HG03066 (cell line): Measurements from ENCODE around the gene FERMT3.
"Not testable (repeated sequence)": the region's sequence is repeated elsewhere in the genome, so short reads cannot be mapped to it uniquely, and the experiment has no call there.

Experiments used
- ATAC-seq: cut with Tn5 transposase; IDR thresholded peaks from one replicate; pipeline ENCODE4 v1.9.1; 2021; ENCODE audit warnings: low read depth; ENCODE audit not compliant: unreplicated experiment

The FERMT3 gene

GRCh38 chr11:64206457-64207255 lies at the start of gene FERMT3:
FERMT3 (plus strand) TSS chr11:64206721; CDS start chr11:64207365, 644 bp downstream.
- no peak for ATAC-seq

- no peak for ATAC-seq
These were observed 48.7 kb upstream of the FERMT3 start for GRCh38 chr11:64157631-64158394.

DNA sequence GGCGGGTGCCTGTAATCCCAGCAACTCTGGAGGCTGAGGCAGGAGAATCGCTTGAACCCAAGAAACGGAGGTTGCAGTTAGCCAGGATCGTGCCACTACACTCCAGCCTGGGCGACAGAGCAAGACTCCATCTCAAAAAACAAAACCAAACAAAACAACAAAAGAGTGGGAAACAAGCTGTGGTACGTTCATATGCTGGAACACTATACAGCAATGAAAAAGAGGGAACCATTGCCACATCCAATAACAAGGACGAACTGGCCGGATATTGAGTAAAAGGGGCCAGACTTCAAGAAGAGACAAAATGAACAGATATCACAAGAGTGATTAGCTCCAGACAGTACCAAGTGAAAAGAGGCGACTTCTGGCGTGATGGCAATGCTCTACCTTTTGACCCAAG lies 45.5 kb upstream of the FERMT3 start:
- no peak for ATAC-seq

DNA sequence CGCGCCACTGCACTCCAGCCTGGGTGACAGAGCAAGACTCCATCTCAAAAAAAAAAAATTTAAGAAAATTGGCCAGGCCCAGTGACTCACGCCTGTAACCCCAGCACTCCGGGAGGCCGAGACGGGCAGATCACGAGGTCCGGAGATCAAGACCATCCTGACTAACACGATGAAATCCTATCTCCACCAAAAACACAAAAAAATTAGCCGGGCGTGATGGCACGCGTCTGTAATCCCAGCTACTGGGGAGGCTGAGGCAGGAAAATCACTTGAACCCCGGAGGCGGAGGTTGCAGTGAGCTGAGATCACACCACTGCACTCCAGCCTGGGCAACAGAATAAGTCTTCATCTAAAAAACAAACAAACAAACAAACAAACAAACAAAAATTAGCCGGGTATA lies 43.8 kb upstream of the FERMT3 start:
- not testable (repeated sequence) for ATAC-seq

- no peak for ATAC-seq
These were observed 42.6 kb upstream of the FERMT3 start for GRCh38 chr11:64163951-64164350.

DNA sequence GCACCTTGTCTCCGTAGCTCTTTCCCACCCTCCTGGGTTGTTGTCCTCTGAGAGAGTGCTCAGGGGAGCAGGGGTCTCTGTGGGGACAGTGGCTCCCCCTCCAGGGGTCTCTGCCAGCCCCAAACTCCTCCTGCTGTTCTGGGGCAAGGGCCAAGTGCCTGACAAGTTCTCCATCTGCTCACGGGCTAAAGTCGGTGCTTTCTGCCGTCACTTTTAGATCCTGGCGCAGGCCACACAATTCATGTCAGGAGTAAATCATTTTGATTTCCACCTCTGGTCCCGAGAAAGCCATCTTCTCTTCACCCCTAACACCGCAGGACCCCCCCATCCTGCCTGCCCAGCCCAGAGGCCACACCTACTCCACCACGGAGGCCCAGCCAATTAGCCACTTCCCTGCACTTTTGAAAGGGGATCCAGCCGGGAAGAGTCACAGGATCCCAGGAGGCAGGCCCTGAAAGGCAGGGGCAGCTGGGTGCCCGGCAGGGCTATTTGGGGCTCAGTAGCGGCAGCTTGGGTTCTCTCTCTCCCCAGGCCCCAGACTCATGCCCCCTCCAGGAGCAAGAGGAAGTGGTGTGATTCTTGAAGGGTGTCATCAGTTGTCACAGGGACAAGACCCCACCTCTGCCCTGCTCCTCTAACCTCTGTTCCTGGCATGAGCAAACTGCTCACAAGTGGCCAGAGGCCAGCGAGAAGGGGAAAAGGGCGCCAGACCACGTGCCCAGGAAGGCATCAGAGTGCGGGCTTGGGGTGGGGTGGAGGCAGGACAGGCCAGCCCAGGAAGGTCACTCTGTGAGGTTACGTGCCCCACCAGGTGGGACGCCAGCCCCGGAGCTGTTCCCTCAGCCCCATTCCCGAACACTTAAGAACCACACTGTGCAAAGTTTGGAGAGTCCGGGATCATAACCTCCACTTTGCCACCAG lies 41.9 kb upstream of the FERMT3 start:
- no peak for ATAC-seq

DNA sequence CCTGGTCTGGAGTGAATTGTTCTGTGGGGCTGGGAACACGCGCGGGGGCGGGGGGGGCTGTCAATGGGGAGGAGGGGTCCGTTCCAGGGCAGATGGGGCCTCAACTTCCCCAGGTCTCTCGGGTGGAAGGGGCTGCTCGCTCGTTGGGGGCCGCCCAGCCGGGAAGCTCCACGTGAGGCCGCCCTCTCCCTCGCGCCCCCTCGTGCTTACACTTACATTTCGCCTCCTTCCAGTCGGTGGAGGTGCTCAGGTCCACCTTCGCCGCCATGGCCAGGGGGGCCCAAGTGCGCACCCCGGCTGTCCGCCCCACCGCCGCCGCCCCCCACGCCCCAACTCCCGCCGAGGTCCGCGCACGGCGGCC lies 41.1 kb upstream of the FERMT3 start:
- no peak for ATAC-seq

DNA sequence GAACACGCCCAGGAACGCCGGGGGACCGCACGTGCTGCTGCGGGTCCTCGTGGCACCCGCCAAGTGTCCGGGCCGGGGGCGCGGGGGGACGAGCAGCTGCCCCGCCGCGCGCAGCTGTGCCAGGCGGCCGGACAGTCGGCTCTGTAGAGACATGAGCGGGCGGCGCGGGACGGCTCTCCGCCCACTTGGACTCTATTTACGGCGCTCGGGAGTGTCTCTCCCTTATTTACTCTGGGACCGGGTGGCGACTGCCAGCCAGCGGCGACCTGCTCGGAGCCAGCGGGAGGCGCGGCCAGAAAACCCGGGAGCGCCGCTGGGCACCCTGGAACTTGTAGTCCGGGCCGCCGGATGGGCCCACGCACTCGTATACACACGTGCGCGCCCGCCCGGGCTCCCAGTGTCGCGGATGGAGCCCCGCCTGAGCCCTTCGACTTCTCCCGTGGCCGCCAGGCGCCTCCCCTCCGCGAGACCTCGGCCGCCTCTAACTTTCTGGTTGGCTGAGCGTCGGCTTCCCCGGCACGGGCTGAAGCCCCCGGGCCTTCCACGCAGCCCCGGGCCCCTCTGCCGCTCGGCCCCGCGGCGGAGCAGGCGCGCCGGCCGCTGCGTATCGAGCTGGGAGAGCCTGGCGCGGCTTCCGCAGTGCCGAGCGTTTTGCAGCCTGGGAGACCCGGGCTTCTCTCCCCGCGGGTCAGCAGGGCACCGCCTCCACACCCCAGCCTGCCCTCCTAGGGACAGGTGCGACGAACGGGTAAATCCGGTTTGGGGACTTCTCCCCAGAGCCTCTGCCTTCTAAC lies 40.5 kb upstream of the FERMT3 start, which contains the start of gene MACROD1:
Gene MACROD1 (minus strand): TSS at position 272 of the 794 bp plus-strand sequence. CDS start 119 bp downstream, at position 153.
- ATAC-seq = peak; percentile 76

DNA sequence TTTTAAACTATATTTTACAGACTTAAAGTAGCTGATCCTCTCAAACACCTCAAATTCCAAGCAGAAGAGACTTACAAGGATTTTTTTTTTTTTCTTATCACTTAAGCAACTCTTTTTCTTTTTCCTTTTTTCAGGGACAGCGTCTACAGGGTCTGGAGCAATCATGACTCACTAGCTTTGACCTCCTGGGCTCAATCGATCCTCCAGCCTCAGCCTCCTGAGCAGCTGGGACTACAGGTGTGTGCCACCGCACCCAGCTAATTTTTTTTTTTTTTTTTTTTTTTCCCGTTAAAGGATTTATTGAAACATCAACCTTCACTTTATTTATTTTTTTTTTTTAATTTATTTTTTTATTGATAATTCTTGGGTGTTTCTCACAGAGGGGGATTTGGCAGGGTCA lies 36.1 kb upstream of the FERMT3 start:
- no peak for ATAC-seq

DNA sequence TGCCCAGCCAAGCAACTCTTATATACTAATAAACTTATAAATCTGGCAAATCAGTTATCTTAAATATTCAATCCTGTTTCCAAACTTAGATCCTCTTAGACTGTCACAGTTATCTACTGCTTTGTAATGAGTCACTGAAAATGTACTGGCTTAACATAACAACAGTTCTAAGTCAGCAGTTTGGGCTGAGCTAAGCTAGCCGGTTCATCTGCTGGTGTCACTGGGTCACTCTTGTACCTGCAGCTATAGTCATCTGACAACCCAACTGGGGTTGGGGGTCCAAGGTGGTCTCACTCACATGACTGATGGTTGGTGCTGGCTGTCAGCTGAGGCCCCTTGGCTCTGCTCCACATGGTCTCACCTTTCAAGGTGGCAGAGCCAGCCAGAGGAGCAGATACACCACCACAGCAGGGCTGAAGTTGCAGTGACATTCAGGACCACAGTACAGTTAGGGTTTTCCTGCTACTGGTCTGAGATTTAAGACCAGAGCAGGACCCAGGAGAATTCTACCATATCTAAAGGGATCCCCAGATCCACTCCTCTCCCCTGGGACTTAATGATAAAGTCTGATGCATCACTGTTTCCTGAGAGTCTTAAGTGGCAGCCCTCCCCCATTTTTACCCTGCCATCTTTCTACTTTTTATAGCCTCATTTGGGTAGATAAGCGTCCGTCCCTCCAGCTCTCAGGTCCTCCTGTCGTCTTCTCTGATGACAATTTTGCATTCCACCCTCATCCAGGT lies 32.7 kb upstream of the FERMT3 start:
- ATAC-seq = no peak

DNA sequence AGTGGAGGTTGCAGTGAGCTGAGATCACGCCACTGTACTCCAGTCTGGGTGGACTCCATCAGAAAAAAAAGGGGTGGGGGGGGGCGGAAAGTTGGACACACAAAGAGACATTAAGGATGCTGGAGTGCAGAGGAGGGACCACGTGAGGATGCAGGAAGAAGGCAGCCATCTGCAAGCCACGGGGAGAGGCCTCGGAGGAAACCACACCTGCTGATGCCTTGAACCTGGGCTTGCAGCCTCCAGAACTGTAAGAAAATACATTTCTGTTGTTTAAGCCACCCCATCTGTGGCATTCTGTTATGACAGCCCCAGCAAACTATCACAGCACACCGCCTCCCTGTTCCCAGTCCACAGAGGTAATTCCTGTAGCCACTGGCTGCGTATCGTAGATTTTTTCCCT lies 29.8 kb upstream of the FERMT3 start:
- ATAC-seq = no peak

DNA sequence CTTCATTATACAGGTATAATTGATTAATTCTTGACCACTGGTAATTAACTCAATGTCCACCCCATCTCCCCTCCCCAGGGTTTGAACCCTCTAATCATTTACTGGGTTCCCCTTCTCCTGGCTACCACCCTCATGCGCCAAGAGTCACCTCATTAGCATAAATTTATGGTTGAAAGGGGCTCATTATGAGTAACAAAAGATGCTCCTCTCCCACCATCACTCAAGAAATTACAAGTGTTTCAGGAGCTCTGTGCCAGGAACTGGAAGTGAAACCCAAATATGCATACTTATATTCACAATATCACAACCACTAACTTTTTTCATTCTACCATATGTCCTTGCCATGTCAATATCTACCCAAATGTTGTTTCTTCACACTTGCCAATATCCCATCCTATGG lies 28.3 kb upstream of the FERMT3 start:
- ATAC-seq = no peak

- ATAC-seq = no peak
These were observed 27.4 kb upstream of the FERMT3 start for GRCh38 chr11:64178951-64179639.

- no peak for ATAC-seq
These were observed 25.6 kb upstream of the FERMT3 start for GRCh38 chr11:64180891-64181290.

- ATAC-seq = no peak
These were observed 24.8 kb upstream of the FERMT3 start for GRCh38 chr11:64181506-64182411.

GRCh38 chr11:64183890-64184289 lies 22.6 kb upstream of the FERMT3 start:
- no peak for ATAC-seq

GRCh38 chr11:64185175-64185692 lies 21.3 kb upstream of the FERMT3 start:
- ATAC-seq = peak; percentile 18
